Keratinocyte (primary cell): Measurements from ENCODE around the gene GKN1. TPM values are rescaled to one million over a fixed set of nuclear protein-coding genes. Genes with fewer than 3 reads are reported as not detected.

Experiments
- DNase-seq: peaks from one replicate; pipeline ENCODE4 v3.0.0-alpha.2; 2011; ENCODE audit warnings: low read depth, missing footprints, low spot score
- FAIRE-seq: peaks from 2 replicates; lab custom pipeline; 2011; peaks lifted over from hg19 to GRCh38; lab: Jason Lieb, UNC
- H2AFZ ChIP-seq: 2 replicates; pipeline ENCODE4 v1.6.0; 2012; ENCODE audit warnings: low read length, control low read depth, inconsistent platforms; ENCODE audit not compliant: control insufficient read depth
- H3K27ac ChIP-seq: 2 replicates; pipeline ENCODE4 v1.5.1; 2011; ENCODE audit warnings: low read length; ENCODE audit not compliant: control insufficient read depth, insufficient read depth
- H3K27me3 ChIP-seq: 3 replicates; pipeline ENCODE4 v1.6.0; 2011; ENCODE audit warnings: low read length; ENCODE audit not compliant: control insufficient read depth, insufficient read depth; ENCODE audit errors: extremely low read depth
- H3K36me3 ChIP-seq, 2 experiments: 2 replicates in 1 of 2; 3 replicates in 1 of 2; pipeline ENCODE4 v1.5.1; 2011; ENCODE audit warnings: low read length in 2 of 2, mild to moderate bottlenecking in 1 of 2; ENCODE audit not compliant: control insufficient read depth in 2 of 2, insufficient read depth in 2 of 2; ENCODE audit errors: extremely low read depth in 1 of 2
- H3K4me1 ChIP-seq: 3 replicates; pipeline ENCODE4 v1.5.1; 2011; ENCODE audit warnings: low read length; ENCODE audit not compliant: control insufficient read depth, insufficient read depth; ENCODE audit errors: extremely low read depth
- H3K4me2 ChIP-seq: 3 replicates; pipeline ENCODE4 v1.6.0; 2011; ENCODE audit warnings: low read depth, low read length; ENCODE audit not compliant: control insufficient read depth, insufficient read depth; ENCODE audit errors: extremely low read depth
- H3K4me3 ChIP-seq, 3 experiments: fragments of 200-600 bp in 1 of 3; sonication (generic) in 1 of 3; 2 replicates in 2 of 3; 3 replicates in 1 of 3; pipeline ENCODE4 v1.5.1; 2011 to 2016; ENCODE audit warnings: low read length in 3 of 3, mild to moderate bottlenecking in 3 of 3, control low read depth in 2 of 3, inconsistent platforms in 1 of 3, low read depth in 1 of 3, mixed read lengths in 1 of 3, mixed run types in 1 of 3, moderate library complexity in 1 of 3; ENCODE audit not compliant: control insufficient read depth in 2 of 3, insufficient read depth in 2 of 3; ENCODE audit errors: extremely low read depth in 1 of 3
- H3K79me2 ChIP-seq: 2 replicates; pipeline ENCODE4 v1.6.0; 2012; ENCODE audit warnings: low read length; ENCODE audit not compliant: control insufficient read depth, insufficient read depth
- H3K9ac ChIP-seq: 3 replicates; pipeline ENCODE4 v1.6.0; 2011; ENCODE audit warnings: low read length; ENCODE audit not compliant: control insufficient read depth, insufficient read depth; ENCODE audit errors: extremely low read depth
- H3K9me1 ChIP-seq: 3 replicates; pipeline ENCODE4 v1.6.0; 2011; ENCODE audit warnings: low read length; ENCODE audit not compliant: control insufficient read depth, insufficient read depth; ENCODE audit errors: extremely low read depth
- H3K9me3 ChIP-seq: 2 replicates; pipeline ENCODE4 v1.5.1; 2012; ENCODE audit warnings: low read depth, low read length; ENCODE audit not compliant: control insufficient read depth
- H4K20me1 ChIP-seq: 3 replicates; pipeline ENCODE4 v1.6.0; 2011; ENCODE audit warnings: low read length; ENCODE audit not compliant: control insufficient read depth, insufficient read depth; ENCODE audit errors: extremely low read depth
- EZH2 ChIP-seq: IDR thresholded peaks from one replicate; pipeline ENCODE4 v1.6.1; 2012; ENCODE audit warnings: inconsistent platforms, mild to moderate bottlenecking, low read length, moderate library complexity
- dilution Hi-C: fragments of 300-500 bp; cut with MboI; formaldehyde crosslinking; loops from one replicate; pipeline ENCODE4 v1.7.0; 2020; ENCODE audit warnings: low sequenced_read_pairs; ENCODE audit not compliant: extremely low pct_ligation_motif_present
- polyA plus RNA-seq, 5 experiments: library from polyadenylated mRNA; depleted of rRNA in 3 of 5; stranded (reverse) in 3 of 5; stranded (forward) in 1 of 5; unstranded in 1 of 5; fragments of >200 nt; gene quantifications; 1 replicate in 1 of 5; 2 replicates in 3 of 5; 3 replicates in 1 of 5; pipeline versions ENCODE4 v1.2.1 to v1.2.3, GENCODE V29; 2011 to 2012; ENCODE audit warnings: missing spikeins in 2 of 5, low read depth in 1 of 5, low replicate concordance in 1 of 5
- TF ChIP-seq, protein P1 (sequence below), 3 experiments: IDR thresholded peaks in 1 of 3; conservative IDR thresholded peaks in 1 of 3; optimal IDR thresholded peaks in 1 of 3; 2 replicates in 2 of 3; 3 replicates in 1 of 3; pipeline versions ENCODE3 to v1.5.1; 2011; ENCODE audit warnings: low read length in 3 of 3, mild to moderate bottlenecking in 3 of 3, moderate library complexity in 2 of 3, control low read depth in 1 of 3, inconsistent platforms in 1 of 3; ENCODE audit not compliant: insufficient read depth in 2 of 3; ENCODE audit errors: extremely low read depth in 1 of 3

The GKN1 gene
- polyA plus RNA-seq, 1 donor (not counting 4 experiments of a cell fraction or from before 2014, with no cell fraction given), result 0.49 TPM

DNA sequence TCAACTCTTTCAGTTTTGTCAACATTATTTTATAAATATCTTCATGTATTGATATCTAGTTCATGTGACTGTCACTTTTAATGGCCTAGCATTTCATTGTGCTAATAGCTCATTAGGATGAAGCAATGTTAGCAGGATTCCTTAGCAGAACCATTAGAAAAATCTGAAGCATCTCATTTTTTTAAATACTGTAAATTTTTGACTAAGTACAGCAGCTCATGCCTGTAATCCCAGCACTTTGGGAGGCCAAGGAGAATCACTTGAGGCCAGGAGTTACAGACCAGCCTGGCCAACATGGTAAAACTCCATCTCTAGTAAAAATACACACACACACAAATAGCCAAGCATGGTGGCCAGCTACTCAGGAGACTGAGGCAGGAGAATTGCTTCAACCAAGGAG lies 23.0 kb downstream of the GKN1 start:
- no peaks in the 10 kb centered on the region for H3K9me1 ChIP-seq
- TF ChIP-seq, protein P1, sequence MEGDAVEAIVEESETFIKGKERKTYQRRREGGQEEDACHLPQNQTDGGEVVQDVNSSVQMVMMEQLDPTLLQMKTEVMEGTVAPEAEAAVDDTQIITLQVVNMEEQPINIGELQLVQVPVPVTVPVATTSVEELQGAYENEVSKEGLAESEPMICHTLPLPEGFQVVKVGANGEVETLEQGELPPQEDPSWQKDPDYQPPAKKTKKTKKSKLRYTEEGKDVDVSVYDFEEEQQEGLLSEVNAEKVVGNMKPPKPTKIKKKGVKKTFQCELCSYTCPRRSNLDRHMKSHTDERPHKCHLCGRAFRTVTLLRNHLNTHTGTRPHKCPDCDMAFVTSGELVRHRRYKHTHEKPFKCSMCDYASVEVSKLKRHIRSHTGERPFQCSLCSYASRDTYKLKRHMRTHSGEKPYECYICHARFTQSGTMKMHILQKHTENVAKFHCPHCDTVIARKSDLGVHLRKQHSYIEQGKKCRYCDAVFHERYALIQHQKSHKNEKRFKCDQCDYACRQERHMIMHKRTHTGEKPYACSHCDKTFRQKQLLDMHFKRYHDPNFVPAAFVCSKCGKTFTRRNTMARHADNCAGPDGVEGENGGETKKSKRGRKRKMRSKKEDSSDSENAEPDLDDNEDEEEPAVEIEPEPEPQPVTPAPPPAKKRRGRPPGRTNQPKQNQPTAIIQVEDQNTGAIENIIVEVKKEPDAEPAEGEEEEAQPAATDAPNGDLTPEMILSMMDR (optimal IDR thresholded peaks at IDR 0.05 in 1 of 3, IDR thresholded peaks at IDR 0.05 in 1 of 3, conservative IDR thresholded peaks at IDR 0.05 in 1 of 3; ENCODE audit: extremely low read depth in 1 of 3, insufficient read depth in 2 of 3, low read length in 3 of 3), result no peak
- no peak for TF ChIP-seq EZH2
- H3K79me2 ChIP-seq, result no peaks in the 10 kb centered on the region
- no peaks in the 10 kb centered on the region for H4K20me1 ChIP-seq
- H3K27ac ChIP-seq, result no peak overlapping the region
- dilution Hi-C loops, result no loop called here
- no peaks in the 10 kb centered on the region for H3K9me3 ChIP-seq
- H3K36me3 ChIP-seq, result no peaks in the 10 kb centered on the region
- H3K4me3 ChIP-seq, result no peak overlapping the region
- no peaks in the 10 kb centered on the region for H3K4me1 ChIP-seq
- H2AFZ ChIP-seq, result no peak overlapping the region
- peaks cover 4% of the 10 kb centered on the region for H3K27me3 ChIP-seq
- H3K4me2 ChIP-seq, result no peak overlapping the region
- H3K9ac ChIP-seq, result no peak overlapping the region
- DNase-seq, result no peak
- no peak for FAIRE-seq

- TF ChIP-seq, protein P1 (optimal IDR thresholded peaks at IDR 0.05 in 1 of 3, IDR thresholded peaks at IDR 0.05 in 1 of 3, conservative IDR thresholded peaks at IDR 0.05 in 1 of 3; ENCODE audit: extremely low read depth in 1 of 3, insufficient read depth in 2 of 3, low read length in 3 of 3), result no peak
- Histone ChIP-seq H3K27me3 (no peaks in the 10 kb centered on the region), H4K20me1 (no peaks in the 10 kb centered on the region), H3K4me1 (no peaks in the 10 kb centered on the region), H3K4me2 (no peak overlapping the region), H3K36me3 (no peaks in the 10 kb centered on the region), H3K79me2 (no peaks in the 10 kb centered on the region), H3K4me3 (no peak overlapping the region), H3K27ac (no peak overlapping the region), H3K9me1 (no peaks in the 10 kb centered on the region), H2AFZ (no peak overlapping the region), H3K9me3 (no peaks in the 10 kb centered on the region), H3K9ac (no peak overlapping the region)
- DNase-seq (no peak), FAIRE-seq (no peak)
- dilution Hi-C loops, result no loop called here
Measured at GRCh38 chr2:69001879-69002278, 27.4 kb downstream of the GKN1 start.
